T-helper 2 cell (primary cell): Measurements from ENCODE around the gene ZBTB20.
A peak's percentile ranks its signal among the peaks of the same experiment; 100 is the strongest.

Experiments used
- DNase-seq, 5 experiments: peaks; one replicate each; pipeline versions ENCODE4 v3.0.0 to v3.0.0-alpha.2; 2012 to 2022

The ZBTB20 gene

GRCh38 chr3:114666623-114667022, 480.5 kb downstream of the ZBTB20 start:
- no peak for DNase-seq

GRCh38 chr3:114664006-114664405, 483.1 kb downstream of the ZBTB20 start:
- DNase-seq: peak in 1 of 5 experiments; percentile 11

- DNase-seq: no peak
These were observed 486.3 kb downstream of the ZBTB20 start for GRCh38 chr3:114660808-114661207.

GRCh38 chr3:114660124-114660523, 487.0 kb downstream of the ZBTB20 start:
- DNase-seq: no peak

- DNase-seq: no peak
These were observed 487.7 kb downstream of the ZBTB20 start for GRCh38 chr3:114659109-114660061.

GRCh38 chr3:114651555-114651954, 495.5 kb downstream of the ZBTB20 start:
- no peak for DNase-seq

GRCh38 chr3:114650808-114651207, 496.3 kb downstream of the ZBTB20 start:
- no peak for DNase-seq

- no peak for DNase-seq
These were observed 497.8 kb downstream of the ZBTB20 start for GRCh38 chr3:114649331-114649730.

- no peak for DNase-seq
These were observed 500.6 kb downstream of the ZBTB20 start for GRCh38 chr3:114646526-114646925.

- DNase-seq: no peak
These were observed 501.7 kb downstream of the ZBTB20 start for GRCh38 chr3:114645392-114645791.

GRCh38 chr3:114644367-114644766, 502.7 kb downstream of the ZBTB20 start:
- DNase-seq: no peak

- no peak for DNase-seq
These were observed 503.9 kb downstream of the ZBTB20 start for GRCh38 chr3:114642951-114643741.

- no peak for DNase-seq
These were observed 507.0 kb downstream of the ZBTB20 start for GRCh38 chr3:114640126-114640525.

GRCh38 chr3:114639171-114639570, 507.9 kb downstream of the ZBTB20 start:
- no peak for DNase-seq

GRCh38 chr3:114635878-114636277, 511.2 kb downstream of the ZBTB20 start:
- no peak for DNase-seq

GRCh38 chr3:114634635-114635034, 512.5 kb downstream of the ZBTB20 start:
- no peak for DNase-seq

- no peak for DNase-seq
These were observed 514.2 kb downstream of the ZBTB20 start for GRCh38 chr3:114632757-114633424.

- DNase-seq: no peak
These were observed 519.3 kb downstream of the ZBTB20 start for GRCh38 chr3:114627770-114628169.

- DNase-seq: no peak
These were observed 520.3 kb downstream of the ZBTB20 start for GRCh38 chr3:114626751-114627150.

- DNase-seq: no peak
These were observed 522.4 kb downstream of the ZBTB20 start for GRCh38 chr3:114624571-114625181.

- no peak for DNase-seq
These were observed 523.0 kb downstream of the ZBTB20 start for GRCh38 chr3:114624047-114624445.

GRCh38 chr3:114623420-114624046, 523.6 kb downstream of the ZBTB20 start:
- DNase-seq: no peak
